ENCODE results near the gene ADIRF.
A peak's percentile ranks its signal among the peaks of the same experiment; 100 is the strongest.

The ADIRF gene

DNA sequence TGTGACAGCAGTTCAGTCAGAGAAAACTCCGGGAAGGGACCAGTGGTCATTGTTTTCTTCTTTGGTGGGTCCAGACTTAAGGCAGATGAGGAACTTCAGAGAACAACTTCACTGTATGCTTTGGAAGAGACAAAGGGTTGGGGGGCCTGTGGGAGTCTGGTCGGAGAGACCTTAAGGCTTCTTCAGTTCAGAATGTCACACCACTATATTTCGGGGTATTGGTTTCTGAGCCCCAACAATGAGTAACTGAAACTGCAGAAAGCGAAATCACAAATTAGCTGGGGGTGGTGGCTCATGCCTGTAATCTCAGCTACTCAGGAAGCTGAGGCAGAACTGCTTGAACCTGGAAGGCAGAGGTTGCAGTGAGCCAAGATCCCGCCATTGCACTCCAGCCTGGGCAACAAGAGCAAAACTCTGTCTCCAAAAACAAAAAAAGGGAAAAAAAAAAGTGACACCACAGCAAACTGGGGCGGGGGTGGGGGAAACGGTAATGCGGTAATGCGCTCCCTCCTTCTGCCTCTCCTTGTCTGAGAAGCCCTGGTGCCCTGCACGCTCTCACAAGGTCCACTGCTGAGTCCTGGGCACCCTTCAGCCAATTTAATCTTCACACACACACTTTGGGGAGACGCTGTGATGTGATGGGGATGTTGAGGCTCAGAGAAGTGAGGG lies 2.2 kb upstream of the ADIRF start:
- TF ChIP-seq, protein P1, sequence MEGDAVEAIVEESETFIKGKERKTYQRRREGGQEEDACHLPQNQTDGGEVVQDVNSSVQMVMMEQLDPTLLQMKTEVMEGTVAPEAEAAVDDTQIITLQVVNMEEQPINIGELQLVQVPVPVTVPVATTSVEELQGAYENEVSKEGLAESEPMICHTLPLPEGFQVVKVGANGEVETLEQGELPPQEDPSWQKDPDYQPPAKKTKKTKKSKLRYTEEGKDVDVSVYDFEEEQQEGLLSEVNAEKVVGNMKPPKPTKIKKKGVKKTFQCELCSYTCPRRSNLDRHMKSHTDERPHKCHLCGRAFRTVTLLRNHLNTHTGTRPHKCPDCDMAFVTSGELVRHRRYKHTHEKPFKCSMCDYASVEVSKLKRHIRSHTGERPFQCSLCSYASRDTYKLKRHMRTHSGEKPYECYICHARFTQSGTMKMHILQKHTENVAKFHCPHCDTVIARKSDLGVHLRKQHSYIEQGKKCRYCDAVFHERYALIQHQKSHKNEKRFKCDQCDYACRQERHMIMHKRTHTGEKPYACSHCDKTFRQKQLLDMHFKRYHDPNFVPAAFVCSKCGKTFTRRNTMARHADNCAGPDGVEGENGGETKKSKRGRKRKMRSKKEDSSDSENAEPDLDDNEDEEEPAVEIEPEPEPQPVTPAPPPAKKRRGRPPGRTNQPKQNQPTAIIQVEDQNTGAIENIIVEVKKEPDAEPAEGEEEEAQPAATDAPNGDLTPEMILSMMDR (IDR thresholded peaks at IDR 0.05; ENCODE audit: low read depth, low read length), result no peak
- DNase-seq (ENCODE audit: low read depth, low spot score), result no peak
- no peak overlapping the region for H3K4me3 ChIP-seq (ENCODE audit: low read depth, low read length)
- in situ Hi-C loops (cut with HindIII; ENCODE audit: low sequenced_read_pairs), result no loop called here

GRCh38 chr10:86967481-86967941 lies 771 bp upstream of the ADIRF start:
- DNase-seq (ENCODE audit: low read depth, low spot score), result no peak
- TF ChIP-seq, protein P1 (IDR thresholded peaks at IDR 0.05; ENCODE audit: low read depth, low read length), result no peak
- in situ Hi-C loops (cut with HindIII; ENCODE audit: low sequenced_read_pairs), result no loop called here
- H3K4me3 ChIP-seq (ENCODE audit: low read depth, low read length), result no peak overlapping the region

GRCh38 chr10:86968994-86969355 lies 693 bp downstream of the ADIRF start:
- TF ChIP-seq, protein P1 (IDR thresholded peaks at IDR 0.05; ENCODE audit: low read depth, low read length), result no peak
- H3K4me3 ChIP-seq (ENCODE audit: low read depth, low read length), result peak overlapping the region; percentile 34
- DNase-seq (ENCODE audit: low read depth, low spot score), result no peak
- in situ Hi-C loops (cut with HindIII; ENCODE audit: low sequenced_read_pairs), result no loop called here

GRCh38 chr10:86969421-86970041 lies 1.2 kb downstream of the ADIRF start:
- peak overlapping the region; percentile 34 for H3K4me3 ChIP-seq (ENCODE audit: low read depth, low read length)
- in situ Hi-C loops (cut with HindIII; ENCODE audit: low sequenced_read_pairs), result no loop called here
- DNase-seq (ENCODE audit: low read depth, low spot score), result peak; percentile 29
- TF ChIP-seq, protein P1 (IDR thresholded peaks at IDR 0.05; ENCODE audit: low read depth, low read length), result no peak

DNA sequence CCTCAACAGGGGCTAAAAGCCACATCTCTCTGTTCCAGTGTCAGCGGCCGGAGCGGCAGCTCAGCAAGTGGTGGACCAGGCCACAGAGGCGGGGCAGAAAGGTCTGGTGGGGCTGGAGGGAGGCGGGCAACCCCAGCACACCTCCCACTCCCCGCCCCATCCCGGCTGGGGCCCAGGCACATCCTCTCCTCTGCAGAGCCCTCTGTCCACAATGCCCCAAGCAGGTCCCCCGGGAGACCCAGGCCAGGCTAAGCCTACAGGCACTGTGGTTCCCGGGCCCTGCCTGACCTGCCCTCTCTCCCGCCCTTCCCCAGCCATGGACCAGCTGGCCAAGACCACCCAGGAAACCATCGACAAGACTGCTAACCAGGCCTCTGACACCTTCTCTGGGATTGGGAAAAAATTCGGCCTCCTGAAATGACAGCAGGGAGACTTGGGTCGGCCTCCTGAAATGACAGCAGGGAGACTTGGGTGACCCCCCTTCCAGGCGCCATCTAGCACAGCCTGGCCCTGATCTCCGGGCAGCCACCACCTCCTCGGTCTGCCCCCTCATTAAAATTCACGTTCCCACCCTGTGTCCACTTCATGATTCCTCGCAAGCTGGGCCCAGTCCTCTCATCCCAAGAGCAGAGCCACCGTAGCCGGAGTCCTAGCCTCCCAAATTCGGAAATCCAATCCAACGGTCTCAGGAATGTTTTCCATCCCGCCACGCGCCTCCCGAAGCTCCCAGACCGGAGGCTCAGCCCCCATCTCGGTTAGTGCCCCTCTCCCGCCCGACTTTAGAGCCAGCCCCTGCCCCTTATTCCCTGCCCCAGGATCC lies 2.1 kb downstream of the ADIRF start:
- in situ Hi-C loops (cut with HindIII; ENCODE audit: low sequenced_read_pairs), result no loop called here
- peak overlapping the region; percentile 61 for H3K4me3 ChIP-seq (ENCODE audit: low read depth, low read length)
- TF ChIP-seq, protein P1 (IDR thresholded peaks at IDR 0.05; ENCODE audit: low read depth, low read length), result no peak
- DNase-seq (ENCODE audit: low read depth, low spot score), result peak; percentile 39

GRCh38 chr10:86970982-86971231 lies 2.6 kb downstream of the ADIRF start:
- in situ Hi-C loops (cut with HindIII; ENCODE audit: low sequenced_read_pairs), result no loop called here
- TF ChIP-seq, protein P1 (IDR thresholded peaks at IDR 0.05; ENCODE audit: low read depth, low read length), result no peak
- peak overlapping the region; percentile 61 for H3K4me3 ChIP-seq (ENCODE audit: low read depth, low read length)
- DNase-seq (ENCODE audit: low read depth, low spot score), result no peak

All from astrocyte of the spinal cord (primary cell).